ENCODE data around the gene DACH1. TPM values are rescaled to one million over a fixed set of nuclear protein-coding genes. Genes with fewer than 3 reads are reported as not detected.

Gene DACH1
- total and polyA plus RNA-seq, 2 donors from 2014 or later: 5.3 to 10.4 TPM

- Histone ChIP-seq H3K27me3 (ENCODE audit: control insufficient read depth, insufficient read depth, low read length) (no peaks in the 10 kb centered on the region), H3K4me1 (ENCODE audit: control insufficient read depth in 2 of 3, insufficient read depth in 2 of 3, low read depth in 1 of 3, low read length in 3 of 3) (no peaks in the 10 kb centered on the region), H3K4me3 (ENCODE audit: low read length in 3 of 3) (no peak overlapping the region), H3K27ac (ENCODE audit: low read depth in 2 of 2, low read length in 2 of 2) (no peak overlapping the region), H3K9me3 (ENCODE audit: control insufficient read depth in 2 of 3, insufficient read depth in 1 of 3, low read length in 3 of 3) (no peaks in the 10 kb centered on the region), H3K9ac (ENCODE audit: low read length in 3 of 3) (no peak overlapping the region), H3K36me3 (ENCODE audit: control insufficient read depth in 2 of 3, insufficient read depth in 3 of 3, low read length in 3 of 3) (no peaks in the 10 kb centered on the region)
- TF ChIP-seq CTCF (IDR thresholded peaks at IDR 0.05; ENCODE audit: borderline replicate concordance, extremely low read depth, insufficient read depth): no peak
- DNase-seq (no peak), FAIRE-seq (no peak)
- intact Hi-C loops (cut with DNase I): no loop called here
Observed at GRCh38 chr13:71587193-71587592, 279.8 kb downstream of the DACH1 start.

- DNase-seq (peak in 3 of 5 donors; percentile 54 to 61 (median 57)), FAIRE-seq (no peak)
- Histone ChIP-seq H3K4me3 (ENCODE audit: low read length in 3 of 3) (no peak overlapping the region), H3K9ac (ENCODE audit: low read length in 3 of 3) (no peak overlapping the region), H3K4me1 (ENCODE audit: control insufficient read depth in 2 of 3, insufficient read depth in 2 of 3, low read depth in 1 of 3, low read length in 3 of 3) (no peaks in the 10 kb centered on the region), H3K27me3 (ENCODE audit: control insufficient read depth, insufficient read depth, low read length) (no peaks in the 10 kb centered on the region), H3K27ac (ENCODE audit: low read depth in 2 of 2, low read length in 2 of 2) (no peak overlapping the region), H3K9me3 (ENCODE audit: control insufficient read depth in 2 of 3, insufficient read depth in 1 of 3, low read length in 3 of 3) (no peaks in the 10 kb centered on the region), H3K36me3 (ENCODE audit: control insufficient read depth in 2 of 3, insufficient read depth in 3 of 3, low read length in 3 of 3) (no peaks in the 10 kb centered on the region)
- intact Hi-C loops (cut with DNase I): no loop called here
- no peak for TF ChIP-seq CTCF (IDR thresholded peaks at IDR 0.05; ENCODE audit: borderline replicate concordance, extremely low read depth, insufficient read depth)
Observed at GRCh38 chr13:71583581-71583980, 283.4 kb downstream of the DACH1 start.

- H3K4me1 ChIP-seq (ENCODE audit: control insufficient read depth in 2 of 3, insufficient read depth in 2 of 3, low read depth in 1 of 3, low read length in 3 of 3): no peaks in the 10 kb centered on the region
- H3K4me3 ChIP-seq (ENCODE audit: low read length in 3 of 3): no peak overlapping the region
- no peak for FAIRE-seq
- DNase-seq: no peak
- no peaks in the 10 kb centered on the region for H3K27me3 ChIP-seq (ENCODE audit: control insufficient read depth, insufficient read depth, low read length)
- no peak for TF ChIP-seq CTCF (IDR thresholded peaks at IDR 0.05; ENCODE audit: borderline replicate concordance, extremely low read depth, insufficient read depth)
- H3K27ac ChIP-seq (ENCODE audit: low read depth in 2 of 2, low read length in 2 of 2): no peak overlapping the region
- H3K9me3 ChIP-seq (ENCODE audit: control insufficient read depth in 2 of 3, insufficient read depth in 1 of 3, low read length in 3 of 3): no peaks in the 10 kb centered on the region
- intact Hi-C loops (cut with DNase I): no loop called here
- H3K36me3 ChIP-seq (ENCODE audit: control insufficient read depth in 2 of 3, insufficient read depth in 3 of 3, low read length in 3 of 3): no peaks in the 10 kb centered on the region
- H3K9ac ChIP-seq (ENCODE audit: low read length in 3 of 3): no peak overlapping the region
Observed at GRCh38 chr13:71580614-71581013, 286.4 kb downstream of the DACH1 start.

- Histone ChIP-seq H3K4me3 (ENCODE audit: low read length in 3 of 3) (no peak overlapping the region), H3K4me1 (ENCODE audit: control insufficient read depth in 2 of 3, insufficient read depth in 2 of 3, low read depth in 1 of 3, low read length in 3 of 3) (no peaks in the 10 kb centered on the region), H3K27ac (ENCODE audit: low read depth in 2 of 2, low read length in 2 of 2) (no peak overlapping the region), H3K9ac (ENCODE audit: low read length in 3 of 3) (no peak overlapping the region), H3K27me3 (ENCODE audit: control insufficient read depth, insufficient read depth, low read length) (no peaks in the 10 kb centered on the region), H3K36me3 (ENCODE audit: control insufficient read depth in 2 of 3, insufficient read depth in 3 of 3, low read length in 3 of 3) (no peaks in the 10 kb centered on the region), H3K9me3 (ENCODE audit: control insufficient read depth in 2 of 3, insufficient read depth in 1 of 3, low read length in 3 of 3) (no peaks in the 10 kb centered on the region)
- no peak for FAIRE-seq
- no peak for DNase-seq
- intact Hi-C loops (cut with DNase I): no loop called here
- no peak for TF ChIP-seq CTCF (IDR thresholded peaks at IDR 0.05; ENCODE audit: borderline replicate concordance, extremely low read depth, insufficient read depth)
Observed at GRCh38 chr13:71578048-71578447, 289.0 kb downstream of the DACH1 start.
